Spinal cord (tissue), 10 donors: ENCODE data around the gene PKHD1. TPM values are rescaled to one million over a fixed set of nuclear protein-coding genes. Genes with fewer than 3 reads are reported as not detected.

Experiments
- DNase-seq, 6 donors: peaks; one replicate each; pipeline versions ENCODE4 v3.0.0 to v3.0.0-alpha.2; 2013 to 2015; ENCODE audit warnings: low spot score in 6 of 6, low read depth in 4 of 6
- H3K27ac ChIP-seq: one replicate; pipeline ENCODE4 v1.5.1; 2013; ENCODE audit warnings: low read depth, low read length, control low read depth
- H3K27me3 ChIP-seq: one replicate; pipeline ENCODE4 v1.6.1; 2013; ENCODE audit warnings: low read length; ENCODE audit not compliant: control insufficient read depth, insufficient read depth
- H3K36me3 ChIP-seq: one replicate; pipeline ENCODE4 v1.6.1; 2013; ENCODE audit warnings: low read length; ENCODE audit not compliant: control insufficient read depth, insufficient read depth
- H3K4me1 ChIP-seq: one replicate; pipeline ENCODE4 v1.6.1; 2013; ENCODE audit warnings: low read length; ENCODE audit not compliant: control insufficient read depth, insufficient read depth
- H3K4me3 ChIP-seq: one replicate; pipeline ENCODE4 v1.5.1; 2013; ENCODE audit warnings: low read depth, low read length, control low read depth
- H3K9me3 ChIP-seq: one replicate; pipeline ENCODE4 v1.6.1; 2013; ENCODE audit warnings: low read length; ENCODE audit not compliant: control insufficient read depth, insufficient read depth
- WGBS: methylation state at CpG from one replicate; pipeline ENCODE4 v1.1.5; 2013; ENCODE audit warnings: missing lambda C conversion rate; ENCODE audit not compliant: insufficient coverage; 5-methylcytosine and 5-hydroxymethylcytosine counted together
- polyA plus RNA-seq, 2 donors: library from polyadenylated mRNA; unstranded; fragments of 120-200 nt; gene quantifications; one replicate each; pipeline ENCODE4 v1.2.1, GENCODE V29; 2013; ENCODE audit not compliant: insufficient read length in 2 of 2
- total RNA-seq, 2 donors: library from RNA; depleted of rRNA in 1 of 2; stranded (reverse); fragments of 120-200 nt in 1 of 2; fragments of >200 nt in 1 of 2; gene quantifications; one replicate each; pipeline versions ENCODE4 v1.2.3 to v1.2.4, GENCODE V29; 2013 to 2014
- donor health status: healthy.

PKHD1 gene
- total and polyA plus RNA-seq, 4 donors: 0.10 to 0.20 (median 0.13) TPM

DNA sequence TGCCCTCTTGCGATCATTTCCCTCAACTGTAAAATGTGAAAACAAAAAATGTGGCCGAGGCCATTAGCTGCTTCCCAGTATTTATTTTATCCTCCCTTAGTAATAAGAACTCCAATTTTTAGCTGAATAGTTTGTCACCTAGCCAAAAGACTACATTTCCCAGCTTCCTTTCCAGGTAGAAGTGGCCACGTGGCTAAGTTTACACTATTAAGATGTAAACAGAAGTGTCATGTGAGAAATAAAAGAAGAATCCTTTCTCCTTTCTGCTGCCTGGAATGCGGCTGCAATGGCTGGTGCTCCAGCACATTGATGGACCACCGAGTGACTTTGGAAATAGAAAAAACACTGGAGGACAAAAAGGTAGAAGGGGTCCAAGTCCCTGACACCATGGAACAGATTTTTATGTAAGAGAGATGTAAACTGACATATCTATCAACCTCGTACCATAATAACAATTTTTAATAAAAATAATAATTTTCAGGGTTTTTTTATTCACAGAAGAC, 268.8 kb downstream of the PKHD1 start:
- DNase-seq: no peak
- WGBS: 50% methylated on average over 2 of the region's 6 CpGs
- Histone ChIP-seq H3K36me3 (no peaks in the 10 kb centered on the region), H3K27ac (no peak overlapping the region), H3K4me1 (no peaks in the 10 kb centered on the region), H3K4me3 (no peak overlapping the region), H3K9me3 (no peaks in the 10 kb centered on the region), H3K27me3 (no peaks in the 10 kb centered on the region)

GRCh38 chr6:51817832-51818231, 269.6 kb downstream of the PKHD1 start:
- Histone ChIP-seq H3K4me3 (no peak overlapping the region), H3K27ac (no peak overlapping the region), H3K36me3 (no peaks in the 10 kb centered on the region), H3K27me3 (no peaks in the 10 kb centered on the region), H3K4me1 (no peaks in the 10 kb centered on the region), H3K9me3 (no peaks in the 10 kb centered on the region)
- DNase-seq: peak in 1 of 6 donors; percentile 40
- WGBS: 46% methylated on average over 7 of the region's 7 CpGs

DNA sequence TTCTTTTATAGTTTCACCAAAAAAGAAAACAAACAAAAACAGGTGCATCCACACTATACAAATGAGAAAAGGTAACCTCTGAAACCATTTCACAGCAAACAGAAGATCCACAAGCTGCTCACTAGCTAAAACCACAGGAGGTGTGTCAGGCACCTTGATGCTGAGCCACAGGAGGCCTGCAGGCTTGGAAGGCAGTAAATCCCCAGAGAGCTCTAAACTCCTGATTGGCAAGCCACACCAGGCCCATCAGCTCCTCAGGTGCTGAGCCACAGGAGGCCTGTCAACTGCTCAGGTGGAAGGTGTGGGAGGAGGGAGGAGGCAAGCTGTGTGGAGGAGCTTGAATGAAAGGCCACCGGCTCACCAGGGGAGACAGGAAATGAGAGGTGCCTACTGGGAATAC, 273.0 kb downstream of the PKHD1 start:
- Histone ChIP-seq H3K27me3 (no peaks in the 10 kb centered on the region), H3K9me3 (no peaks in the 10 kb centered on the region), H3K4me3 (no peak overlapping the region), H3K36me3 (no peaks in the 10 kb centered on the region), H3K4me1 (no peaks in the 10 kb centered on the region), H3K27ac (no peak overlapping the region)
- WGBS: no CpG with 5 or more reads among the region's 1 CpG
- DNase-seq: peak in 1 of 6 donors; percentile 34

GRCh38 chr6:51813904-51814303, 273.5 kb downstream of the PKHD1 start:
- H3K36me3 ChIP-seq: no peaks in the 10 kb centered on the region
- no peak for DNase-seq
- H3K4me3 ChIP-seq: no peak overlapping the region
- no peaks in the 10 kb centered on the region for H3K4me1 ChIP-seq
- H3K27me3 ChIP-seq: no peaks in the 10 kb centered on the region
- WGBS: 60% methylated on average over 1 of the region's 1 CpG
- H3K27ac ChIP-seq: no peak overlapping the region
- H3K9me3 ChIP-seq: no peaks in the 10 kb centered on the region

DNA sequence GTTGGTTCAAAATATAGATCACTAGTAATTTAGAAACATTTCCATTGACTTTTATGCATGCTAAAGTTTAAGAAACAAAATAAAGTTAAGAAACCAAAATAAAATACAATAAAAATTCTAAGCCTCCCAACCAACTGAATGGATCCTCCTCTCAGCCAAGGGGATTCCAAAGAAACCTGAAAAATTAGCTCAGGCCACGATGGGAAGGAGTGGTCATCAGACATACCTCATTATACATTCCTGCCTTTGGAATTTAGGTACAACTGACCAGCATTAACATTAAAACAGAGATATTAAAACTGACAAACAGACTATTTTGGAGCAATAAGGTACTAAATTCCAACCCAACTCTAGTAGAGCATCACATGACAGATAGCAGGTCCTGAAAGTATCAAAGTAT, 275.2 kb downstream of the PKHD1 start:
- 100% methylated on average over 1 of the region's 1 CpG for WGBS

DNA sequence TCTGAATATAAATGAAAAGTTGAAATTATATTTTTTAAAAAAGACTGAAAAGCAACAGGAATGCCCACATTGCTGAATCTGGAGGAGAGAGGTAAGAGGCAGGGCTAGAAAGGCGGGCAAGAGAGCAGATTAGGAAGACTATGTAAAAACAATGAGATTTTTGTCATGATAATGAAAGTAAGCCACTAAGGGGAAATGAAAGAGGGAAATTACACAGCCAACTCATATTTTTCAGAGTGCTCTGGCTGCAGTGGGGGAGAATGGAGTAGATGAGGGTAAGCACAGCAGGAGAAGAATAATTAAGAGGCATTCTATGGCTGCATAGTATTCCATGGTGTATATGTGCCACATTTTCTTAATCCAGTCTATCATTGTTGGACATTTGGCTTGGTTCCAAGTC, 281.9 kb downstream of the PKHD1 start:
- no peak overlapping the region for H3K27ac ChIP-seq
- DNase-seq: no peak
- H3K4me3 ChIP-seq: no peak overlapping the region
- H3K9me3 ChIP-seq: no peaks in the 10 kb centered on the region
- no peaks in the 10 kb centered on the region for H3K36me3 ChIP-seq
- H3K27me3 ChIP-seq: no peaks in the 10 kb centered on the region
- H3K4me1 ChIP-seq: no peaks in the 10 kb centered on the region
- 56% methylated on average over 1 of the region's 1 CpG for WGBS

More for the DNA sequence above, 275.2 kb downstream of the PKHD1 start:
- DNase-seq: no peak
- Histone ChIP-seq H3K9me3 (no peaks in the 10 kb centered on the region), H3K27me3 (no peaks in the 10 kb centered on the region), H3K36me3 (no peaks in the 10 kb centered on the region), H3K4me1 (no peaks in the 10 kb centered on the region), H3K27ac (no peak overlapping the region), H3K4me3 (no peak overlapping the region)

DNA sequence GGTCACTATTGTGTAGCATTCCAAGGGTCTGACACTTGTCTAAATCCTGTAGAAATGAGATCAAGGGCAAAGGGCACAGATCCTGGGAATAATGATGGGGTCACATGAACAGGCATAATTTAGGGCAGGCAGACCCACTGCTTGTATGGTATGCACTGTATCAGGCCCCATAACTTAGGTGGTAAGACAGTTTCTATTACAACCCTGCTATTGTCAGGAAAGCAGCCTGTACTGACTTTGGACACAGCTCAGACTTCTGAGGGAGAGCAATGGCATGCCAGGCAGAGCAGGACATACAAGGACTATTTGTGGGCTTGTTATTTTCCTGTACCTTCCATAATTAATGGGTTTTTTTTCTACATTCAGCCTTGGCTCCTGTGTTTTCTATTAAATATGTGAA, 286.8 kb downstream of the PKHD1 start:
- H3K9me3 ChIP-seq: no peaks in the 10 kb centered on the region
- no peaks in the 10 kb centered on the region for H3K4me1 ChIP-seq
- no peaks in the 10 kb centered on the region for H3K27me3 ChIP-seq
- H3K36me3 ChIP-seq: no peaks in the 10 kb centered on the region
- DNase-seq: peak in 1 of 6 donors; percentile 3
- H3K27ac ChIP-seq: no peak overlapping the region
- no peak overlapping the region for H3K4me3 ChIP-seq

GRCh38 chr6:51793393-51793792, 294.0 kb downstream of the PKHD1 start:
- WGBS: 94% methylated on average over 1 of the region's 3 CpGs
- no peaks in the 10 kb centered on the region for H3K27me3 ChIP-seq
- H3K36me3 ChIP-seq: no peaks in the 10 kb centered on the region
- no peak overlapping the region for H3K27ac ChIP-seq
- H3K4me3 ChIP-seq: no peak overlapping the region
- H3K4me1 ChIP-seq: no peaks in the 10 kb centered on the region
- H3K9me3 ChIP-seq: no peaks in the 10 kb centered on the region
- no peak for DNase-seq

DNA sequence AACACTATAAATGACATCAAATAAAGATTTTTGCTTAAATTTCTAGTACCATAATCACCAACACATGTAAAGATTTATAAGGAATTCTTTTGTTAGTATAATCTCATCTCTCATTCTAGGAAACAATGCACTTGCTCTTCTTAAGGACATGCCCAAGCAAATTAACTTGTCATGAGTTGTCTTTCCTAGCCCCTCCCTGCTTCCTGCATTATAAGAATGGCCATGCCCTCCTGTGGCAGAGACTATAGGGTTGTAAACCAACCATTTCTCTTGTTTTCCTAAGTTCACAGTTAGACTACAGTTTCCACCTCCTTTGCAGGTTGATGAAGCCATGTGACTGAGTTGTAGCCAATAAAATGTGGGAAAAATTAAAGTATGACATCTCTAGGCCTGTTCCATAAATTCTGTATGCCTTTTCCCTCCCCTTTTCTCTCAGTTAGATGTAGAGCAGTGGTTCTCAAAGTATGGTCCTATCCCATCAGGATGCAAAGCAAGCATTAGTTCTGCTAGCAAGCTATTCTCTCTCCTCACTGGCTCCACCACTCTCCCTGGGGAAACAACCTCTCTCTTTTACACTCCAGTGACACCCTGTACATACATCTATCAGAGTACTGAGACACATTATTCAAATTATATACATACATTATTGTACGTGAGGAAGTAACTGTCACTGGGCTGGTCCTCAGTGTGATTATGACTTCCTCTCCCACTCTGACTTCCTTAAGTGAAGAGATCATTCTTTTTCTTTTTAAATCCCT, 295.0 kb downstream of the PKHD1 start:
- Histone ChIP-seq H3K36me3 (no peaks in the 10 kb centered on the region), H3K9me3 (no peaks in the 10 kb centered on the region), H3K4me1 (no peaks in the 10 kb centered on the region), H3K27ac (no peak overlapping the region), H3K27me3 (no peaks in the 10 kb centered on the region), H3K4me3 (no peak overlapping the region)
- no CpG with 5 or more reads among the region's 1 CpG for WGBS
- DNase-seq: no peak

- no peak for DNase-seq
- H3K4me3 ChIP-seq: no peak overlapping the region
- H3K27me3 ChIP-seq: no peaks in the 10 kb centered on the region
- no peaks in the 10 kb centered on the region for H3K9me3 ChIP-seq
- 93% methylated on average over 4 of the region's 5 CpGs for WGBS
- H3K4me1 ChIP-seq: no peaks in the 10 kb centered on the region
- no peaks in the 10 kb centered on the region for H3K36me3 ChIP-seq
- H3K27ac ChIP-seq: no peak overlapping the region
Measured at GRCh38 chr6:51790946-51791345, 296.5 kb downstream of the PKHD1 start.
